Hypothalamus (tissue), 51 donors: ENCODE results near the gene NAA80.
A peak's percentile ranks its signal among the peaks of the same experiment; 100 is the strongest.
"Not testable (repeated sequence)": the region's sequence is repeated elsewhere in the genome, so short reads cannot be mapped to it uniquely, and the experiment has no call there.

Experiments
- DNase-seq, 51 donors: peaks; one replicate each; lab custom pipeline; 2025; lab: John Stamatoyannopoulos, UW

The NAA80 gene

DNA sequence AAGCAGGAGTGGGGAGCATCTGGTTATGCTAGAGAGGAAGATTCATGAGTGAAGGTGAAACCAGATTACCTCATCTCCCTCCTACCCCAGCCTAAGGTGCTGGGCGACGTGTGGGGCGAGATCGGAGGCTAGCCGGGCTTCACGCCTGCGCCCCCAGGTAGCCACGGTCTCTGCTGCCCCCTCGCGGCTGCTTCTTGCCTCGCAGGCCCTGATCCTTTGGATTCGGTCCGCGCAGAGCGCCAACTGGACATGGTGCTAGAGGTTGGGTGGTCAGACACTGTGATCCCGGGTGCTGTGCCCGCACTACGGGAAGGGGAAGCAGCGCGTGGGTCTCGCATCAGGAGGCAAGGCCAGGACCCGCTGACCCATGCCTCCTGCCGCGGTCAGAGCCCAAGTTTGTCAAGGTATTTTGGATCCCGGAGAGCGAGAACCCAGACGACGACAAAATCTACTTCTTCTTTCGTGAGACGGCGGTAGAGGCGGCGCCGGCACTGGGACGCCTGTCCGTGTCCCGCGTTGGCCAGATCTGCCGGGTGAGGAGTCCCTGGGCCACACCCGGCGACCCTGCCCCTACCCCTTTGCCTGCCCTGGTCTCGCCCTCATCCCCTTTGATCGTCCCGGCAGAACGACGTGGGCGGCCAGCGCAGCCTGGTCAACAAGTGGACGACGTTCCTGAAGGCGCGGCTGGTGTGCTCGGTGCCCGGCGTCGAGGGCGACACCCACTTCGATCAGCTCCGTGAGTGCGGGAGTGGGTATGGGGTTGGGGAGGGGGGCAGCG lies 26.1 kb downstream of the NAA80 start:
- DNase-seq: peak; percentile 44 to 94 (median 80)

DNA sequence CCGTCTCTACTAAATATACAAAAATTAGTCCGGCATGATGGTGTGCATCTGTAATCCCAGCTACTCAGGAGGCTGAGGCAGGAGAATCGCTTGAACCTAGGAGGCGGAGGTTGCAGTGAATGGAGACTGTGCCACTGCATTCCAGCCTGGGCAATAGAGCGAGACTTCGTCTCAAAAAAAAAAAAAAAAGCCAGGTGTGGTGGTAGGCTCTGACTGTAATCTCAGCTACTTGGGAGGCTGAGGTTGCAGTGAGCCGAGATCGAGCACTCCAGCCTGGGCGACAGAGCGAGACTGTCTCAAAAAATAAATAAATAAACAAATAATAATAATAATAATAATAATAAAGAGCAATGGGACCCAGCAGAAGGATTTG lies 26.7 kb downstream of the NAA80 start:
- not testable (repeated sequence) for DNase-seq

DNA sequence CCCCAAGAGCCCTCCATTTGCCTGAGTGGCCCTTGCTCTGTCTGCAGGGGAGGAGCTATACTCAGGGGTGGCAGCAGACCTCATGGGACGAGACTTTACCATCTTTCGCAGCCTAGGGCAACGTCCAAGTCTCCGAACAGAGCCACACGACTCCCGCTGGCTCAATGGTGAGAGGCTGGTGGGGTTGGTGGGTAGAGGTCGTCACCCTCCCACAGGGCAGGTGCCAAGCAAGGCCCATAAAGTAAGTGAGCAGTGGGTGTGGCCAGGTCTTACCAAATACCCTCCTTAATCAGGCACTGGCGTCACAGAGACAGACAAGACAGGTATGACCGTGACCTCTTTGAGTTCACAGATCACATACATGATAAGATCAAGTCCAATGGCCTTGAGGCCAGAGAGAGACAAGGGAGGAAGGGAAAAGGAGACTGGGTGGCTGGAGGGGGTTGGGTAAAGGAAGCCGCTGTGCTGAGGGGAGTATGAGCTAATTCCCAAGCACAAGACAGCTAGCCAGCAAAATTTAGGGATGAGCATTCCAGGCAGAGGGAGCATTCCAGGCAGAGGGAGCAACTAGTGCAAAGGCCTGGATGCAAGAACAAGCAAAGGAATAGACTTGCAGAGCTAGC lies 27.8 kb downstream of the NAA80 start:
- no peak for DNase-seq

DNA sequence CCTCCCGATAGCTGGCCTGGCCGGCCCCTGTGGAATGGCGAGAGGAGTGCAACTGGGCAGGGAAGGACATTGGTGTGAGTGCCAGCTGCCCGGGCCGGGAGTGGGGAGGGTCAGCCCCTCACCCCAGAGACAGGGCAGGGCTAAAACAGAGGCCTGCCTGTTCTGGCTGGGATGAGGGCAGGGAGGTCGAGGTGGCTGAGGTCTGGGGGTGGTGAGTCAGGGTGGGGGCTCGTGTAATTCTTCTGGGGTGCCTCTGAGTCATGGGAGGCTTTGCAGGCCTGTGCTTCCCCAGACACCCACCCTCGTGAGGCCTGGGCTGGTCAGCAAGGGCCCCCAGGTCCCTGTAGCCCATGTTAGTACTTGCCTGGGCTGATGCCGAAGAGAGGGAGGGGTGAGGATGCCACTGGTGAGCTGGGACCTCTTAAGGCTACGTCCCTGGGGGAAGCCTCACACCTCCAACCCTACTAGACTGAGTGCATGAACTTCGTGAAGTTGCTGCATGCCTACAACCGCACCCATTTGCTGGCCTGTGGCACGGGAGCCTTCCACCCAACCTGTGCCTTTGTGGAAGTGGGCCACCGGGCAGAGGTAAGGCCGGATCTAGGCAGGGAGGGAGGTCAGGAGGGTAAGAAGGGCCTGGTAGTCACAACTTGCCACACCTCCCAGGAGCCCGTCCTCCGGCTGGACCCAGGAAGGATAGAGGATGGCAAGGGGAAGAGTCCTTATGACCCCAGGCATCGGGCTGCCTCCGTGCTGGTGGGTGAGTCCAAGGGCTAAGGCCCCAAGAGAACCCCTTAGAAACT lies 28.6 kb downstream of the NAA80 start:
- DNase-seq: peak in 9 of 51 donors; percentile 9 to 34 (median 28)

DNA sequence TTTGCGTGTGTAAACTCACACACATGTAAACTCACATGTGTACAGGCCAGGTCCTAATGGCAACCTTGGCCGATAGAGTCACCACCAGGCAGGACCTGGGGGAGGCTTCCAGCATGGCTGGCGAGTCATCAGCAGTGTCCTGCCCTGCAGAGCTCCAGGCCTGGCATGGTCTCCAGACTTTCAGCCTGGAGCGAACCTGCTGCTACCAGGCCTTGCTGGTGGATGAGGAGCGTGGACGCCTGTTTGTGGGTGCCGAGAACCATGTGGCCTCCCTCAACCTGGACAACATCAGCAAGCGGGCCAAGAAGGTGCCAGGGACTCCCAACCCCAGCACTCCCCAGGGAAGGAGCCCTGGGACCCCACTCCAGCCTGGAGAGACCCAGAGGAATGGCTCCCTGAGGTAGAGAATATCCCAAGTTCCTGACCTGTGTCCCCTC lies 29.2 kb downstream of the NAA80 start:
- DNase-seq: peak in 2 of 51 donors; percentile 26 to 33

DNA sequence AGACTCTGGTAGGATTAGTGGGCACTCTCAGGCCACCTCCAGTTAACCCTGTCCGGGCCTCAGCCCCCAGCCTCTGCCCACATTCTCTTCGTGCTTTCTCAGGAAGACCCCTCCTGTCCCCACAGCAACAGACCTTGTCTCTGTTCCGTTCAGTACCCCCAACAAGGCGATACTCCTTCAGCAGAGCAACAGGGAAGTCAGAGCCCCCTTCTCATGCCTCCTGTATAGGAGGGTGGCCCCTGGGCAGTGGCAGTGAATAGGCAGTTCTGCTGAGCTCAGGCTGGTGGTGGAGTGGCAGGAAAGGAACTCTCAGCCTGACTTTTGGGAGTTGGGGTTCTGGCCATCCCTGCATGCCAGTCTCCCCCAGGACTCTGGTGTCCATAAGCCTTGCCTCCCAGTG lies 29.7 kb downstream of the NAA80 start:
- DNase-seq: no peak

DNA sequence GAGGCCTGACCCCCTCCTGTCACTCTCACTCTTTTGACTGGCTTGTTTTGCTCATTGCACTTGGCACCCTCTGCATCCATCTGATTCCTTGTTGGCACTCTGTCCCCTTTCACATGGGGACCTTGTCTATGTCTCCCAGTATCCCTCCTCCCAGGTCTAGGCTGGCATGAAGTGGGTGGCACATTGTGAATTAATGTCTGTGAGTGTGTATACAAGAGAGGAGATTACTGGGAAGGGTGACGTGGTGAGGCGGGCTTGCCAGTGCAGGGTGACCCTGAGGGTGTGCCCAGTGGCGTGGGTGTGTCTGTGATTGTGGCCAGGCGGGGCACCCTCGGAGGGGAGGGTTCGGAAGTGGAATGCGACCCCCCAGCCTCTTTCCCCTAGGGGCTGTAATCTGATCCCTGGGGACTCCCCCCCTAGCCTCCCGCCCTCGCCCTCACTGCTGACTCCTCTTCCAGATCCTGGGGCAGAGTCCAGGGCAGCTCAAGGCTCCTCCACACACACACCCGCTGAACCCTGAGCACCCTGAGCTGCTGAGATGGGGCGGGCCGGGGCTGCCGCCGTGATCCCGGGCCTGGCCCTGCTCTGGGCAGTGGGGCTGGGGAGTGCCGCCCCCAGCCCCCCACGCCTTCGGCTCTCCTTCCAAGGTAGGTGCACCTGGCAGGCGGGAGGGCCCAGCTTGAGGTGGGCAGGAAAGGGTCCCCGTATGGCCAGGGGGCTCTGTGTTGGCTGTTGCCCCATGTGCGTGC lies 30.3 kb downstream of the NAA80 start, which contains the start of gene SEMA3B:
TSS of gene SEMA3B (plus strand) at position 445 of the 749 bp plus-strand sequence. CDS start at position 539, 94 bp downstream.
- peak in 30 of 51 donors; percentile 24 to 78 (median 48) for DNase-seq

DNA sequence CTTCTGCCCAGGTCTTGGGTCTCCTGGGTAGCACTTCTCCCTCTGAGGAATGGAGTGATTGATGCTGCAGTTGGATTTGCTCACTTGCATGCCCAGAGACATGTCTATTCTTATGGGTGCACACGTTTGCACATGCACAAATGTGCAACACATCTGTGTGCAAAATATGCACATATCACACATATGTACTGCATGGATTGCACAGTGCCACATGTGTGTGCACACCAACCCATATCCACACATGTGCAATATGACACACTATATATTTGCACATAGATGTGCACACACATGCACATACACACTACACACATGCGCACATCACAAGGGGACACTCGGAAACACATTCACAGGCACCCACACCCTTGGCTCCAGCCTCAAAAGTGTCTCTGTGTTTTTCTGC lies 30.9 kb downstream of the NAA80 start:
- peak in 1 of 51 donors; percentile 38 for DNase-seq

DNA sequence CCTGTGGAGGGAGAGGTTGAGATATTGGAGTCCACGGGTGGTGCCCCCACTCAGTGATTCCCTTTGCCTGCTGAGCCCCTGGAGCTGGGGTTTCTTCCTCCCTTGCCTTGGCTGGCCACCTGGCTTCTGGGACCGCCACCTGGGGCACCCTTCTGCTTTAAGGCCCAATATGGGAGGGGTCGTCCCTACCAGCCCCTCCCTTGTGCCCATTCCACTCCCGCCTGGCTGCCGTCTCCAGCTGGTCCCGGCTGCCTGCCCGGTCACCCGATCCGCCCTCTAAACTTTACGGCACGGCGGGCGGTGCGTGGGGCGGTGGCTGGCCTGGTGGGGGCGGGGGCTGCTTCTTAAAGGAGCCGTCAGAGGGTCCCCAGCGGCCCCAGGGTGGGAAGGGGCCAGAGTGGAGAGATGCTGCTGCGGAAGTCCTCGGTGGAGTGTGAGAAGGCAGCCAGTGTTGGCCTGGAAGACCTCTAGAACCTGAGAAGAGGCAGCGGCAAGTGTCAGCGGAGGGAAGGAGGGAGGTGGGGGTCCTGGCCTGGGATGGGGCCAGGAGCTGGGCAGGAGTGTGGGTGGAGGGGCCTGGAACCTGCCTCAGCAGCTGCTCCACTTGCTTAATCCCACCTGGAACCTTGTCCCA lies 31.8 kb downstream of the NAA80 start:
- DNase-seq: peak in 47 of 51 donors; percentile 19 to 84 (median 60)

DNA sequence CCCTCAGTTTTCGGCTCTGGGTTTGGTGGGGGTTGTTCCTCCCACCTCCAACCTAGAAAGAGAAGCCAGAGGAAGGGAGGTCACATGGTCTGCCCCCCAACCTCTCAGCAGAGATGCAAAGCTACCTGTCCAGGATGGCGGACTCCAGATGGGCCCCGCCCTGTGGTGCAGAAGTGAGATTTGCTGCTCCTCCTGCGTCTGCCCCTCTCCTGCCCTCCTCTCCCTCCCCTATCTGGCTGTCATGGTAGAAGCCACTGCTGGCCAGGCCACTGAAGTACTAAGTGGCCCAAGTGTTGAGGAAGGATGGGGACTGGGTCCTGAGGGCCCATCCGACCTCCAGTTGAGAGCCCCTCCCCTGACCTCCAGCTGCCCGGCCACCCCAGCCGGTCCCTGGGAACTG lies 32.4 kb downstream of the NAA80 start:
- no peak for DNase-seq

DNA sequence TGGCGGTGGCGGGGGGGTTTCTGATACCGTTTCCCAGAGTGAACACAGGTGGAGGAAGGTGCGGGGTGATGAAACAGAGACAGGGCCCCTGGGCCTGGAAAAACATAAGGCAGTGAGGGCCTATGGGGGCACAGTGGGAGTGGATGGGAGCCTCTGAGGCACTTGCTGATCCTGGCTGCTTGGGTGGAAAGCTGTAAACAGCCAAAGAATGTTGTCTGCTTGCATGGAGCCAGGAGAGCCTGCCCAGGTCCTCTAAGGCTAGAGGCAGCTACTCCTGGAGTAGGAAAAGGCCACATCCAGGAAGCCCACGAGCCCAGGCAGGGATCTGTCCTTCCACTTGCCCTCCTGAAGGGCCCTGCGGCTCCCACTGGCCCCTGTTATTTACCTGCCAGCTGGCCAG lies 33.2 kb downstream of the NAA80 start:
- DNase-seq: no peak

DNA sequence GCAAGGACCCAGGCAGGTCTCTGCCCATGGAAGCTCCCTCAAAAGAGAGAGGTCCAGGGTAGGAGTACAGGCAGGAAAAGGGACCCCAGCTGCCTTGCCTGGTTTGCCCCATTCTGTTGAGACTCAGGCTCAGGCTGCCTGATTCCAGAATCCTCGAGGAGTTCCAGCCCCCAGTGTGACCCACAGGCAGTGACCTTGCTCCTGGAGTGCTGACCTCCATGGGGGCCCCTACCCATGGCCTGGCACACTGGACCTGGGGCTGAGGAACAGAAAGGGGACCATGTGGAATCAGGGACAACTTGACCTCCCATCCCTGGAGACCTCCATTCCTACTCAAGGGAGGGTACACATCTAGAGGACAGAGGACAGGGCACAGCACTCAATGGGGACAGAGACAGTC lies 33.6 kb downstream of the NAA80 start:
- peak in 1 of 51 donors; percentile 37 for DNase-seq

DNA sequence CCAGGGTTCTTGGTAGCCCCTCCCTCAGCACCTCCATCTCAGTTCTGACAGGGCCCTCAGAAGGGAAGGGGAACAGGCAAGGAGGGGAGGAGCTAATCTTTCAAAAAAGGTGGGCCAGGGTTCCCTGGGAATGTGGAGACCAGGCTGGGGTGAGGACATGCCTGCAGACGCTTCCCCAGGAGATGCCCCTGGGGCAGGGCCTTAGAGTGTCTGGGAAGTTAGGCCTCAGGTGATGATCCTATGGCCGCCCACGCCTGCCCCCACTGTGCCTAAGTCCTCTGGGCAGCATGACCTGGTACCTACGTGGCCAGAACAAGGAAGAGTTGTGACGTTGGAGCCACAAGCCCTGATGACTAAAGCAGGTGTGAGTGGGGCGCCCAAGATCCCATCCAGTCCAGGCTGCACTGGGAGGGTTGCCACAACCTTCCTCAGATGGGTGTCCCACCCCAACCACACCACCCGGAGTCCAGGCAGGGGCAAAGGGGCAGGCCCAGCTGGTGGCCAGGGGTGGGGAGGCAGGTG lies 34.2 kb downstream of the NAA80 start:
- peak in 1 of 51 donors; percentile 37 for DNase-seq

DNA sequence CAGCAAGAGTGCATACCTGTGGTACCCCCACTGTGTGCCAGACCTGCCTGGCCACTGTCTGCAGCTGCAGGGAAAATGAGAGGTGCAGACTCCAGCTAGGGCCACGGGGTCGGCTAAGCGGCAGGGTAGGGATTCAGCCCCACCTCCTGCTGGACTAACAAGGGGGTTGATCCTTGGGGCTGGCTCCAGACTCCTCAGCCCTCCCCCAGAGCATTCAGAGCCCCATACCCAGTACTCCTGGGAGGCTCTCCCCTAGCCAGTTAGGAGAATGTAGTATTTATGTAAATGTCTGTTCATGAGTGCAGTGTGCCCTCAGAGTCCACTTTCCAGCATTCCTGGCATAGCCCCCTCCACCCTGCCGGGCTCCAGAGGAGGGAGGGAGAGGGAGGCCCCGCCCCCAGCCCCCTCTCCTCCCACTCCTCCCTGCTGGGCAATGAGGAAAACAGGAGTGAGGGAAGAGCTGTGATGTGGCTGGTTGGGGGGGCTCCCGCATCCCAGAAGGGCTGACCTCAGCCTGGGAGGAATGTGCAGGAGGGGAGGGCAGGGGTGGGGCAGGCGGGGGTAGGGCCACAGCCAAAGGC lies 34.7 kb downstream of the NAA80 start:
- peak in 43 of 51 donors; percentile 26 to 91 (median 71) for DNase-seq

DNA sequence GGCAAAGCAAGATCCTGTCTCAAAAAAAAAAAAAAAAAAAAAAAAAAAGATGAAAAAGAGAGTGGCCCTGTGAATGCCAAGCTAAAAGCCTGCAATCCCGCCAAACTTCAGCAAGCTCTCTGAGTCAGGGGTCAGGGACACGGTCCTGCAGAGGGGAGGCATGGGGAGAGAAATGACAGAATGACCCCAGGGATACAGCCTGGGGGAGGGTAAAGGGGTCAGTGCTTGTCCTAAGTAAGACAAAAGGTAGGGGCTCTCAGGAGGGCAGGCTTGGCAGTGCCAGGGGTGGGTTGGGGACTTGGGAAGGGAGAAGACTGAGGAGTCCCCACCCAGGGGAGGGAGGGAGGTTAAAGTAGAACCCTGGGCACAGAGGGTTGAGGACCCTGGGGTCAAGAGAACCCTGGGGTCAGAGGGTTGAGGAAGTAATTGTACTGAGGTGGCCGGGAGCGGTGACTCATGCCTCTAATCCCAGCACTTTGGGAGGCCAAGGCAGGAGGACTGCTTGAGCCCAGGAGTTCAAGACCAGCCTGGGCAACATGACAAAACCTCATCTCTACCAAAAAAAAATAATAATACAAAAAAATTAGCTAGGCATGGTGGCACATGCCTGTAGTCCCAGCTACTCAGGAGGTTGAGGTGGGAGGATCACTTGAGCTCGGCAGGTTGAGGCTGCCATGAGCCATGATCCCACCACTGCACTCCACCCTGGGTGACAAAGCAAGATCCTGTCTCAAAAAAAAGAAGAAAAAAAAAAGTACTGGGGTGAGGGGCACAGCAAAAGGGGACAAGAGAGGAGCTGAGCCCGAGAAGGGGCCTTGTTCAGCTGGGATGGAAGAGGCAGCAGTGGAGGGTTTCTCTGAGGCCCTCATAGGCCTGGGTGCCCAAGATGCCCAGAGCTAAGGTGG lies 35.5 kb downstream of the NAA80 start:
- DNase-seq: peak in 1 of 51 donors; percentile 27

DNA sequence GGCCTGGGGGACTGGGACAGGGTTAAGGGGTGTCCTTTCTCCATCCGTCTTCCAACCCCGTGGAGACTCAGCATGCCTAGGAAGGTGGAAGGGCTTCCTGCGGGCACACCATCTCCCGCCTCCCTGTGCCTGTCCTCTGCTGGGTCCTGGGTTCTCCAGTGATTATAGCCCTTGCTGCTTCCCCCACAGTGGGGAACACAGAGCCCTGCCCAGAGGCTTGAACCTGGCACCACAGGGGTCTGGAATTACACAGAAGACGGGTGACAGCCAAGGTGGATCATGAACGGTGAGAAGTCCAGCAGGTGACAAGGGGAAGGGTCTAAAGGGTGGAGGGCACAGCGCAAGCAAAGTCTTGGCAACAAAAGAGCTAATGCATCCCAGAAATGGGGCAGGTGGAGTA lies 36.4 kb downstream of the NAA80 start:
- DNase-seq: no peak

DNA sequence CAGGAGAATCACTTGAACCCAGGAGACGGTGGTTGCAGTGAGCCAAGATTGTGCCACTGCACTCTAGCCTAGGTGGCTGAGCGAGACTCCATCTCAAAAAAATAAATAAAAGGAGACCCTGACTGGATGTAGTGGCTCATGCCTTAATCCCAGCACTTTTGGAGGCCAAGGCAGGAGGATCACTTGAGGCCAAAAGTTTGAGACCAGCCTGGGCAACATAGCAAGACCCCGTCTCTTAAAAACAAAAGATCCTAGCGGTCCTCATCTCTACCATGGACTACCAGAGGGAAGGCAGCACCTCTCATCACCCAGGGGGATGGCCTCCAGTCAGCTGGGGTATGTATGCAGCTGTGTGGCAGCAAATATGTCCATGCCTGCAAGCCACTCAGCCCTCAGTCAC lies 37.0 kb downstream of the NAA80 start:
- DNase-seq: not testable (repeated sequence)

DNA sequence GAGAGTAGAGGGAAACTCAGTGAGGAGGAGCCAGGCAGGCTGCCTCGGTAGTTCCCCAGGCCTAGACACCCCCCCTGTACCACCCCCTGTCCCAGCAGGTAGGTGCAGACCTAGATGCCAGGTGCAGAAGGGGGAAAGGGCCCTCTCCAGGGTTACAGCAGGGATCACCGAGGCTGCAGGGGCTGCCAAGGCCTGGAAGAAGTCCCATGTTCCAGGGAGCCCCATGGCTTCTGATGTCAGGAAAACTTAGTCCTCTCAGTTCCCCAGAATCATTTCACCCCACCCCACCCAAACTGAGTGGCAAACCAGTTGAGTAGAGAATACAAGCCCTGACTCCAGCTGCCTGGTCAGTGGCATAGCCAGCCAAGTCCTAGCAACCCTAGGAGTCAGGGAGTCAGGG lies 37.7 kb downstream of the NAA80 start:
- DNase-seq: peak in 2 of 51 donors; percentile 27 to 51
